SK-N-SH treated with all-trans-retinoic acid at 6 μM for 48 hours (cell line): ENCODE data around the gene TMPRSS6.

Source experiments
- BACH2 ChIP-seq: fragments of 250-450 bp; sonication (Bioruptor Pico); IDR thresholded peaks from 2 replicates; pipeline ENCODE4 v1.9.0; 2021; ENCODE audit warnings: mild to moderate bottlenecking, borderline replicate concordance
- CSDC2 ChIP-seq: fragments of 250-450 bp; sonication (Bioruptor Pico); IDR thresholded peaks from 2 replicates; pipeline ENCODE4 v1.5.0; 2020; ENCODE audit warnings: mild to moderate bottlenecking, moderate library complexity
- TOX ChIP-seq: fragments of 250-450 bp; sonication (Bioruptor Pico); IDR thresholded peaks from 2 replicates; pipeline ENCODE4 v1.8.0; 2021; ENCODE audit warnings: mild to moderate bottlenecking, moderate library complexity, borderline replicate concordance
- TF ChIP-seq, protein P1 (sequence below): fragments of 250-450 bp; sonication (Bioruptor Pico); IDR thresholded peaks from 2 replicates; pipeline ENCODE4 v1.8.0; 2021; ENCODE audit warnings: low read depth, mild to moderate bottlenecking, moderate library complexity, borderline replicate concordance

DNA sequence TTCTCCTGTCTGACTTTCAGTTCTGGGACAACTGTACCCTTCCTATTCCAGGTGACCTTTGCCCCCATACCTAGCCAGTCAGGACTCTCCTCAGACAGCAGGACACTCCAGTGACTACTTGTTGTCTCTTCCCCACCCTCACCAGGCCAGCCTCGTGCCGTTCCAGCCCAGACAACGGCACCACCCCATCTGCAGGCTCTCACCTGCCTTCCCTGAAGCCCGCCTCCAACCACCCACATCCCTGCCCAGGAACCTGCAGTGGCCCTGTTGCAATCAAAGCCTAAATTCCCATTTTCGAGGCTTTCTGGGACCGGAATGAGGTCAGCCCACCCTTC is 36.5 kb upstream of the TMPRSS6 start:
- no peak for TF ChIP-seq CSDC2
- TF ChIP-seq, protein P1, sequence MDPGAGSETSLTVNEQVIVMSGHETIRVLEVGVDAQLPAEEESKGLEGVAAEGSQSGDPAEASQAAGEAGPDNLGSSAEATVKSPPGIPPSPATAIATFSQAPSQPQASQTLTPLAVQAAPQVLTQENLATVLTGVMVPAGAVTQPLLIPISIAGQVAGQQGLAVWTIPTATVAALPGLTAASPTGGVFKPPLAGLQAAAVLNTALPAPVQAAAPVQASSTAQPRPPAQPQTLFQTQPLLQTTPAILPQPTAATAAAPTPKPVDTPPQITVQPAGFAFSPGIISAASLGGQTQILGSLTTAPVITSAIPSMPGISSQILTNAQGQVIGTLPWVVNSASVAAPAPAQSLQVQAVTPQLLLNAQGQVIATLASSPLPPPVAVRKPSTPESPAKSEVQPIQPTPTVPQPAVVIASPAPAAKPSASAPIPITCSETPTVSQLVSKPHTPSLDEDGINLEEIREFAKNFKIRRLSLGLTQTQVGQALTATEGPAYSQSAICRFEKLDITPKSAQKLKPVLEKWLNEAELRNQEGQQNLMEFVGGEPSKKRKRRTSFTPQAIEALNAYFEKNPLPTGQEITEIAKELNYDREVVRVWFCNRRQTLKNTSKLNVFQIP (CRISPR knock-in tag): no peak
- no peak for TF ChIP-seq TOX
- TF ChIP-seq BACH2 (CRISPR knock-in tag): no peak
